Measurements from ENCODE around the gene RADIL. TPM values are rescaled to one million over a fixed set of nuclear protein-coding genes. Genes with fewer than 3 reads are reported as not detected.

The RADIL gene
- total and polyA plus RNA-seq, 4 donors: 0.25 to 15.0 (median 7.5) TPM

DNA sequence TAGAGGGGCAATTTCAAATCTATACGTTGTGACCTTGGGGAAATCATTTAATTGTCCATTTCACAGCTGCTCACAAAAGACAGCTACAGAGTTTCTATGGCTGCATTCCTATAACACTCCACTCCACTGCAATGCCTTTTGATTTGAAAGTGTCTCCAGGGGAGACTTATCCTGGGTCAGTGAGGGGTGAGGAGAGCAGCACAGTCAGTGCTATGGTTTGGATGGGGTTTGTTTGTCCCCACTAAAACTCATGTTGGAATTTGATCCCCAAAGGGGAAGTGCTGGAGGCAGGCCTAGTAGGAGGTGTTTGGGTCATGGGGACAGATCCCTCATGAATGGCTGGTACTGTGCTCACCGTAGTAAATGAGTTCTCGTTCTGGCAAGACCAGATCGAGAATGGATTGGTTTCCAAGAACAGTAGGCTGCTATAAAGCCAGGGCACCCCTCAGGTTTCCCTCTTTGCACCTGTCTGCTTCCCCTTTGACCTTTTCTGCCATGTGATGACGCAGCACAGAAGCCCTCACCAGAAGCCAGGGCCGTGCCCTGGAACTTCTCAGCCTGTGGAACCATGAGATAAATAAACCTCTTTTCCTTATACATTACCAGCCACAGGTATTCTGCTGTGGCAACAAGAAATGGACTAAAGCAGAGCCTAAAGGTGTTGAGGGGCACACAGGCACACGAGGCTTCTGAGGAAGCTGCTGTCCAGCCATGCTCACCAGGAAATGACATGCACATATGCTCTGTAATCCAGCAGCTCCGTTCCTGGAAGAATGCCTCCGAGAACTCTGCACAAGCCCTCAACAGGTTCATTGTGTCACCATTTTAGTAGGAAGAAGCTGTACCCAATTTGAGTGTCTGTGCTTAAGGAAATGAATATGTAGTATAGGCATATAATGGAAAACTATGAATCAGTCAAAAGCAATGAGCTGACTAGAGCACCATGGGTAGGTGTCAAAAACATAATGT, 16.7 kb downstream of the RADIL start:
- ATAC-seq (ENCODE audit: low FRiP score): no peak
- intact Hi-C loops (cut with DNase I): no loop called here

GRCh38 chr7:4862156-4862555, 21.4 kb downstream of the RADIL start:
- peaks cover 16% of the 10 kb centered on the region for H3K9me3 ChIP-seq (ENCODE audit: control insufficient read depth, low read length)
- no peak for DNase-seq
- intact Hi-C loops (cut with DNase I): no loop called here

More for the DNA sequence above, 16.7 kb downstream of the RADIL start:
- no peaks in the 10 kb centered on the region for H3K4me1 ChIP-seq (ENCODE audit: control insufficient read depth in 1 of 2, insufficient read depth in 2 of 2, low read length in 2 of 2)
- H3K36me3 ChIP-seq (ENCODE audit: control insufficient read depth in 1 of 2, insufficient read depth in 2 of 2, low read length in 1 of 2): no peaks in the 10 kb centered on the region
- no peaks in the 10 kb centered on the region for H3K27me3 ChIP-seq (ENCODE audit: control insufficient read depth in 1 of 2, insufficient read depth in 2 of 2, low read length in 1 of 2)
- H3K4me3 ChIP-seq (ENCODE audit: low read length in 2 of 2): no peak overlapping the region
- peak in 1 of 2 donors; percentile 20 for DNase-seq
- no peak overlapping the region for H3K27ac ChIP-seq (ENCODE audit: low read depth in 1 of 2, low read length in 2 of 2)
- H3K9me3 ChIP-seq (ENCODE audit: control insufficient read depth, low read length): peaks cover 17% of the 10 kb centered on the region
- 86 to 90% methylated on average over 9 of the region's 9 CpGs for WGBS, 2 donors

DNA sequence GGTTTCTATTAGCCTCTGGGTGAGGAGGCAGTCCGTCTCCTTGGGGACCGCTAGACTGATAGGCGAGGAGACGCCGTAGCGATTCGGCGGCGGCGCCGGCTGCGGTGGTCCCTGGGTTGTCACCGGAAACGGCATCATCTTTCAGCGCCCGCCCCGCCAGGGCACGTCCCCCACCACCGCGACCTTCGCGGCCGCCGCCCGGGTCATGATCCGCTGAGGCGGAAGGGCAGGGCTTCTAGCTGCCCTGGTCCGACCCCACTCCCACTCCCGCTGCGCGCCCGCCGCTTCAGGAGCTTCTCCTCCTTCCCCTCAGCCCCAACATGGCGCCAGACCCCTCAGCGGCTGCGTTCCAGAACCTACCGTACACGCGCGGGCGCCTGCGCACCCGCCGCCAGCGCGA, 21.8 kb downstream of the RADIL start, which contains the start of gene PAPOLB:
PAPOLB (minus strand) TSS at position 358 of the 400 bp plus-strand sequence; CDS start at position 138, 220 bp downstream.
- no peak within 1 kb of the TSS for H3K4me3 ChIP-seq (ENCODE audit: low read length in 2 of 2)
- H3K9me3 ChIP-seq (ENCODE audit: control insufficient read depth, low read length): peaks cover 12% of the 10 kb centered on the region
- no peaks in the 10 kb centered on the region for H3K36me3 ChIP-seq (ENCODE audit: control insufficient read depth in 1 of 2, insufficient read depth in 2 of 2, low read length in 1 of 2)
- intact Hi-C loops (cut with DNase I): no loop called here
- no peaks in the 10 kb centered on the region for H3K4me1 ChIP-seq (ENCODE audit: control insufficient read depth in 1 of 2, insufficient read depth in 2 of 2, low read length in 2 of 2)
- DNase-seq (no peak), ATAC-seq (ENCODE audit: low FRiP score) (peak; percentile 33)
- 7 to 10% methylated on average over 38 to 46 of the region's 46 CpGs for WGBS, 2 donors
- no peaks in the 10 kb centered on the region for H3K27me3 ChIP-seq (ENCODE audit: control insufficient read depth in 1 of 2, insufficient read depth in 2 of 2, low read length in 1 of 2)
- no peak within 1 kb of the TSS for H3K27ac ChIP-seq (ENCODE audit: low read depth in 1 of 2, low read length in 2 of 2)

More at GRCh38 chr7:4862156-4862555, 21.4 kb downstream of the RADIL start:
- H3K36me3 ChIP-seq (ENCODE audit: control insufficient read depth in 1 of 2, insufficient read depth in 2 of 2, low read length in 1 of 2): no peaks in the 10 kb centered on the region
- WGBS, 2 donors: 81 to 87% methylated on average over 14 of the region's 14 CpGs
- ATAC-seq (ENCODE audit: low FRiP score): no peak
- no peaks in the 10 kb centered on the region for H3K27me3 ChIP-seq (ENCODE audit: control insufficient read depth in 1 of 2, insufficient read depth in 2 of 2, low read length in 1 of 2)
- H3K4me1 ChIP-seq (ENCODE audit: control insufficient read depth in 1 of 2, insufficient read depth in 2 of 2, low read length in 2 of 2): no peaks in the 10 kb centered on the region
- no peak overlapping the region for H3K27ac ChIP-seq (ENCODE audit: low read depth in 1 of 2, low read length in 2 of 2)
- no peak overlapping the region for H3K4me3 ChIP-seq (ENCODE audit: low read length in 2 of 2)

DNA sequence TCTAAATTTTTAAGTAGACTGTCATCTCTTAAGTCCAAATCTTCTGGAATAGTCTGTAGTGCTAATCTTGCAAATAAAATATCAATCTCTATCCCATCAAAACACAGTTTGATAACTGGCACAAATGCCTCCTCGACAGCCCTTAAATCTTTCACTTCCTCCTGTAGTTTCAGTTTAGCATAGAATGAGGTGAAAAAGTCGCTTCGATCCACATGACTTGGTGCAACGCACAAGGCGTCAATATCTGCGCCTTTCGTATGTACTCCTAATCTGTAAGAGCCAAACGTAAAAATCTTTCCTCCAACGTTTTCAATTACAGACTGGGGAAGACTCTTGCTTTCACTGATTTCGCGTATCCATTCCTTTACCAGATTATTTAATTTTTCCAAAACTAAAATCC, 22.3 kb downstream of the RADIL start:
- no peak overlapping the region for H3K27ac ChIP-seq (ENCODE audit: low read depth in 1 of 2, low read length in 2 of 2)
- H3K36me3 ChIP-seq (ENCODE audit: control insufficient read depth in 1 of 2, insufficient read depth in 2 of 2, low read length in 1 of 2): no peaks in the 10 kb centered on the region
- no peak overlapping the region for H3K4me3 ChIP-seq (ENCODE audit: low read length in 2 of 2)
- DNase-seq (no peak), ATAC-seq (ENCODE audit: low FRiP score) (no peak)
- no peaks in the 10 kb centered on the region for H3K27me3 ChIP-seq (ENCODE audit: control insufficient read depth in 1 of 2, insufficient read depth in 2 of 2, low read length in 1 of 2)
- 83 to 91% methylated on average over 11 of the region's 11 CpGs for WGBS, 2 donors
- H3K9me3 ChIP-seq (ENCODE audit: control insufficient read depth, low read length): peaks cover 10% of the 10 kb centered on the region
- intact Hi-C loops (cut with DNase I): no loop called here
- no peaks in the 10 kb centered on the region for H3K4me1 ChIP-seq (ENCODE audit: control insufficient read depth in 1 of 2, insufficient read depth in 2 of 2, low read length in 2 of 2)

DNA sequence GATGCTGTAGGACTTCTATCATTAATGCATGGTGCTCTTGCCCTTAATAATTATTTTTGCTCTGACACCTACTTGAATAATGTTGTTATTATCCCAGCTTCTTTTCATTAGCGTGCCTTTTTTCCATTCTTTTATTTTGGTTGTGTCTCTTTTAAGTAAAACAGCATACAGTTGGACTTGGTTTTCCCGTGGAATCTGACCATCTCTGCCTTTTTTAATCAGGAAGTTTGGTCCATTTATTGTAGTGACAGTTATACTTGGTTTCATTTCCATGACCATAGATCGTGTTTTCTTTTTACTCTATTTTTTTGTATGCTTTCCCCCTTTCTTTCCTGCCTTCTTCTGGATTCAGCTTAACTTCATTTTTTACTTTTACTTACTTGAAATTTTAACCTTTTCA, 26.3 kb downstream of the RADIL start:
- no peak for DNase-seq
- intact Hi-C loops (cut with DNase I): no loop called here

DNA sequence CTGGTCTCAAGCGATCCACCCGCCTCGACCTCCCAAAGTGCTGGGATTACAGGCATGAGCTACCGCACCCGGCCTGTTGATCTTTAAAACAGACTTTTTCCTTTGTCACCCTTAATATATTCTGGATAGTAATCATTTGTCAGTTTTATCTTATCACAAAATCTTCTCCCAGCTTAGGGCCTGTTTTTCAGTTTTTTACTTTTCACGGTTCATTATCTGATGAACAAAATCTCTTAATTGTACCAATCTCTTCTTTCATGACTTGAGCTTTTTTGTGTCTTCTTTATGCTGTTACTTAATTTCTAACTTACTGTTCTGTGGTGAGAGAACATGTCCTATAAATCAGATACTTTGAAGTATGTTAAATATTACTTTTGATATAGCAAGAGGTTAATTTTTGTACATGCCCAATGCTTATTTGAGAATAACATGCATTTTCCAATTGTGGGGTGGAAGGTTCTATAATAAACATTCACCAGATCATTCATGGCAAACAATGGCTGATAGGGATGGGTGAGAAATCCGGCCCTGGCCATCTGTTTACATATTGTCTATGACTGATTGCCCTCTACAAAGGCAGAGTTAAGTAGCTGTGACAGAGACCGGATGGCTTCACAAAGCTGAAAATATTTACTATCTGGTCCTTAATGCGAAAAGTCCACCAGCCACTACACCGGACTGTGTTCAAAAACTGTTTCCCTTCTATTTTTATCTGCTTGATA, 27.0 kb downstream of the RADIL start:
- Histone ChIP-seq H3K27ac (ENCODE audit: low read depth in 1 of 2, low read length in 2 of 2) (no peak overlapping the region), H3K27me3 (ENCODE audit: control insufficient read depth in 1 of 2, insufficient read depth in 2 of 2, low read length in 1 of 2) (no peaks in the 10 kb centered on the region), H3K36me3 (ENCODE audit: control insufficient read depth in 1 of 2, insufficient read depth in 2 of 2, low read length in 1 of 2) (no peaks in the 10 kb centered on the region), H3K4me1 (ENCODE audit: control insufficient read depth in 1 of 2, insufficient read depth in 2 of 2, low read length in 2 of 2) (no peaks in the 10 kb centered on the region), H3K4me3 (ENCODE audit: low read length in 2 of 2) (no peak overlapping the region), H3K9me3 (ENCODE audit: control insufficient read depth, low read length) (peaks cover under 1% of the 10 kb centered on the region)
- WGBS, 2 donors: 90 to 91% methylated on average over 10 of the region's 10 CpGs
- ATAC-seq (ENCODE audit: low FRiP score) (no peak), DNase-seq (no peak)
- intact Hi-C loops (cut with DNase I): no loop called here

More for the DNA sequence above, 26.3 kb downstream of the RADIL start:
- ATAC-seq (ENCODE audit: low FRiP score): no peak
- H3K36me3 ChIP-seq (ENCODE audit: control insufficient read depth in 1 of 2, insufficient read depth in 2 of 2, low read length in 1 of 2): no peaks in the 10 kb centered on the region
- H3K4me3 ChIP-seq (ENCODE audit: low read length in 2 of 2): no peak overlapping the region
- WGBS, 2 donors: 30 to 55% methylated on average over 3 of the region's 3 CpGs
- H3K27ac ChIP-seq (ENCODE audit: low read depth in 1 of 2, low read length in 2 of 2): no peak overlapping the region
- no peaks in the 10 kb centered on the region for H3K4me1 ChIP-seq (ENCODE audit: control insufficient read depth in 1 of 2, insufficient read depth in 2 of 2, low read length in 2 of 2)
- H3K27me3 ChIP-seq (ENCODE audit: control insufficient read depth in 1 of 2, insufficient read depth in 2 of 2, low read length in 1 of 2): no peaks in the 10 kb centered on the region
- peaks cover 2% of the 10 kb centered on the region for H3K9me3 ChIP-seq (ENCODE audit: control insufficient read depth, low read length)

DNA sequence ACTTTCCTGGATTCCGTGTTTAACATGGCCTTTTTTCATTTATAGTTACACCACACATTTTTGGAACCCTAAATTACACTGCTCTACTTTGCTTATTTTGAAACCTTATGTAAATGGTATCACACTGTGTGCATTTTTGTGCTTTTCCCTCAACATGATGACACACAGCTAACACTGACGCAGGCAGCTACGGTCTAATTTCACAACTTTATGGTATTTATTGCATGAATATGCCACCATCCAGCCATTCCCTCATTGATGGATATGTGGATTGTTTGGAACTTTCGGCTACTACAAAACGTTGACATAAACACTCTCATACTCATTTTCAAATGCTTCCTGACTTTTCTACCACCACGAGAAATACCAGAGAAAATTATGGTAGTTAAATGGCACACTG, 28.6 kb downstream of the RADIL start:
- no peak for DNase-seq
- no peak for ATAC-seq (ENCODE audit: low FRiP score)

DNA sequence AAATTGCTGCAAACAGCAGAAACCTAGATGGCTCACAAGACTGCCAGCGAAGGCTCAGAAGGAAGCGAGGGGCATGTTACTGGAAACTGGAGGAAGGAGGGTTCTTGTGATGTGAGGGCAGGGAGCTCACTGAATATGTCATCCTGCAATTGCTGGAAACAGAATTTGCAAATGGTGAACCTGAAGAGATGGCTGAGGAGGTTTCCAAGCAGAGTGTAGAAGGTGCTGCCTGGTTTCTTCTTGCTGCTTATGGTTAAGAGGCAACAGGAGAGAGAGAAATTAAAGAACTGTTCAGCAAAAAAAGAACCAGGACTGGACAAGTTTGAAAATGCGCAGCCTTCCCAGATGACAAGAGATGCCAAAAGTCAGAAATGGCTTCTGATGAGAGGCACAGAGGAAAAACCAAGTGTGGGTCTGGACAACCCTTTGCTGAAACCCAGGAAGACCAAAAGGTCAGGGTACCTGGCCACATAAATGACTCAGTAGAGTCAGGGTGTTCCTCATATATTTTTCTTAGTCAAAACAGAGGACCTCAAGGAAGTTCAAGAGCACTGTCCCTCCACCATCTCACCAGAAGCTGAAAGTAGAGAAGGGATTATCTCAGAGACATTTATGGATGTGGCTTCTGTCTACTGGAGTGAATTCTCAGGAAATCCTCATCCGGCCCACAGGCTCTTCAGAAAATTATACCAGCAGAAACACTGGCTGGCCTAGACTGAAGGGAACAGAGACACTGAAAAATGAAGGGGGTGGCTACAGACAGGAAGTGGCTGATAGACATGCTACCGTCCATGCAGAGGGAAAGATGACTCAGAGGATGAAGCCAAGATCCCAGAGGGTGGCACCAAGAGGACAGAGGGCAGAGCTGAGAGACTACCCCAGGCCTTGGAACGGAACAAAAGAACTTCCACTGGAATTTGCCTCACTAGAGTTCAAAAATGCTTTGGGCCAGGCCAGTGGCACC, 31.8 kb downstream of the RADIL start:
- 81 to 84% methylated on average over 6 of the region's 6 CpGs for WGBS, 2 donors
- ATAC-seq (ENCODE audit: low FRiP score) (no peak), DNase-seq (no peak)
- Histone ChIP-seq H3K4me3 (ENCODE audit: low read length in 2 of 2) (no peak overlapping the region), H3K27me3 (ENCODE audit: control insufficient read depth in 1 of 2, insufficient read depth in 2 of 2, low read length in 1 of 2) (no peaks in the 10 kb centered on the region), H3K9me3 (ENCODE audit: control insufficient read depth, low read length) (peaks cover 6% of the 10 kb centered on the region), H3K36me3 (ENCODE audit: control insufficient read depth in 1 of 2, insufficient read depth in 2 of 2, low read length in 1 of 2) (no peaks in the 10 kb centered on the region), H3K4me1 (ENCODE audit: control insufficient read depth in 1 of 2, insufficient read depth in 2 of 2, low read length in 2 of 2) (no peaks in the 10 kb centered on the region), H3K27ac (ENCODE audit: low read depth in 1 of 2, low read length in 2 of 2) (no peak overlapping the region)
- intact Hi-C loops (cut with DNase I): no loop called here

More for the DNA sequence above, 28.6 kb downstream of the RADIL start:
- intact Hi-C loops (cut with DNase I): no loop called here
- Histone ChIP-seq H3K27me3 (ENCODE audit: control insufficient read depth in 1 of 2, insufficient read depth in 2 of 2, low read length in 1 of 2) (no peaks in the 10 kb centered on the region), H3K4me1 (ENCODE audit: control insufficient read depth in 1 of 2, insufficient read depth in 2 of 2, low read length in 2 of 2) (no peaks in the 10 kb centered on the region), H3K36me3 (ENCODE audit: control insufficient read depth in 1 of 2, insufficient read depth in 2 of 2, low read length in 1 of 2) (no peaks in the 10 kb centered on the region), H3K27ac (ENCODE audit: low read depth in 1 of 2, low read length in 2 of 2) (no peak overlapping the region), H3K4me3 (ENCODE audit: low read length in 2 of 2) (no peak overlapping the region), H3K9me3 (ENCODE audit: control insufficient read depth, low read length) (peaks cover 6% of the 10 kb centered on the region)
- 81 to 86% methylated on average over 6 of the region's 6 CpGs for WGBS, 2 donors

All from aorta (tissue), 5 donors.